Muscle of back (tissue), 11 donors: ENCODE results near the gene ZC3H14. TPM values are rescaled to one million over a fixed set of nuclear protein-coding genes. Genes with fewer than 3 reads are reported as not detected.

ENCODE experiments used
- DNase-seq, 3 donors: peaks; one replicate each; pipeline versions ENCODE4 v3.0.0 to v3.0.0-alpha.2; 2013
- polyA plus RNA-seq, 10 donors: library from polyadenylated mRNA; unstranded; fragments of 120-200 nt; gene quantifications; one replicate each; pipeline ENCODE4 v1.2.1, GENCODE V29; 2013; ENCODE audit not compliant: insufficient read length in 10 of 10

ZC3H14 gene
- polyA plus RNA-seq, 10 donors, result 31.2 to 46.0 (median 39.2) TPM

- no peak for DNase-seq
Observed at GRCh38 chr14:88669346-88669745, 106.5 kb downstream of the ZC3H14 start.

Other genes starting within 250 kb of the ZC3H14 start
- gene KCNK10, start 239.8 kb upstream of the ZC3H14 start, polyA plus RNA-seq, result under 1 TPM in 8 of 10 donors, not detected in 2; 0.01 to 0.15 (median 0.06) TPM
- gene SPATA7, start 177.4 kb upstream of the ZC3H14 start, polyA plus RNA-seq, result 10 to 100 TPM in 9 of 10 donors, 1 to 10 TPM in 1; 9.9 to 16.0 (median 12.0) TPM
- gene PTPN21, start 8.0 kb upstream of the ZC3H14 start, polyA plus RNA-seq, result 10 to 100 TPM; 37.8 to 70.6 (median 54.6) TPM
- gene EML5, start 229.9 kb downstream of the ZC3H14 start, polyA plus RNA-seq, result 1 to 10 TPM in 7 of 10 donors, under 1 TPM in 3; 0.71 to 1.7 (median 1.3) TPM